Measurements from ENCODE around the gene ICOS. TPM values are rescaled to one million over a fixed set of nuclear protein-coding genes. Genes with fewer than 3 reads are reported as not detected.
"Not testable (repeated sequence)": the region's sequence is repeated elsewhere in the genome, so short reads cannot be mapped to it uniquely, and the experiment has no call there.

Gene ICOS
- polyA plus RNA-seq, 4 donors, result 0.04 TPM; not detected in 3

GRCh38 chr2:203915256-203915655 is 21.3 kb upstream of the ICOS start:
- no peak for DNase-seq (ENCODE audit: low read depth in 4 of 4, low spot score in 3 of 4)

GRCh38 chr2:203916756-203917155 is 19.8 kb upstream of the ICOS start:
- DNase-seq (ENCODE audit: low read depth in 4 of 4, low spot score in 3 of 4), result no peak

DNA sequence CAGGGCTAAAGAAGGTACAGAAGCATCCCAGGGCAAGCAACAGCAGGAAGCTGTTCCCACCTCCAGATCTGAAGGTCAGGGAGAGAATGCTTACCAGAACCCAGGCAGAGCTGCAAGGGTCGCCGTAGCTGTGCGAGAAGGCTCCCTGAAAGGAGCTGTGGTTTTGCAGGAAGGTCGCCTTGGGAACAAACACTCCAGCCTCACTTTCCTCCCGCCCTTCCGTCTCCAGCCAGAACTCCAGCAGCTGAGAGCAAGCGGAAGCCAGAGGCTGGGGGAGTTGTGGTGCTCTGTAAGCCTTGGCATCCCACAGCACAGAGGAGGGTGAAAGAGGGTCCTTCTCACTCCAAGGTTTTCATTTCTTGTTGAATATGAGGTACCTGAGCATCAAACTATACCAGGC is 18.3 kb upstream of the ICOS start:
- peak in 2 of 4 donors; percentile 22 for DNase-seq (ENCODE audit: low read depth in 4 of 4, low spot score in 3 of 4)

- no peak for DNase-seq (ENCODE audit: low read depth in 4 of 4, low spot score in 3 of 4)
Observed at GRCh38 chr2:203918839-203919238, 17.7 kb upstream of the ICOS start.

DNA sequence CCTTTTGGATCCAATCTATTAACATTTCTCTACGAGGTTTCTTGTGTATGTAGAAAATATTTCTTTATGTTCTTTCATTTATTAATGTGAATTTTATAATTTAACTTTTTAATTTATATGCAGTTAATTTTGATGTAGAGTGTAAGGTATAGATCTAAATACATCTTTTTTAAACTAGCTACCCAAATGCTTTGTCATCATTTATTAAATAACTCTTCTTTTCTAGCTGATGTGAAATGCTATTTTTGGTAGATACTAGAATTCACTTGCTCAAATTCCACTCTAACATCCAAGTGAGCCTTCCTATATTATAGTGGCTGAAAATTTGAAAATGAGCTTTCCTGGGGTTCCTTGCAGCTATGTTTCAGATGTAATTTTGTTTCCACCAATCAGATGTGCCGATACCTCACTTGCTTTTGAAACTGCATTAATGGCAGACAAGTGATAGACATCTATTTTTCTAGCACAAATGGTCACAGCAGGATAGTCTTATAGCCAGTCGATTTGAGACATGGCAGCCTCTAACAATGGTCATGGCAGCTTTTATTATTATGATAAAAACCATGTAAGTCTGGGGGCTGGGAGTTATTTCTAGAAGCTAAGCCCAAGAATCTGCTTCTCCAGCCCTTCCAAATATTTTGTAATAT is 10.9 kb upstream of the ICOS start:
- DNase-seq (ENCODE audit: low read depth in 4 of 4, low spot score in 3 of 4), result no peak

DNA sequence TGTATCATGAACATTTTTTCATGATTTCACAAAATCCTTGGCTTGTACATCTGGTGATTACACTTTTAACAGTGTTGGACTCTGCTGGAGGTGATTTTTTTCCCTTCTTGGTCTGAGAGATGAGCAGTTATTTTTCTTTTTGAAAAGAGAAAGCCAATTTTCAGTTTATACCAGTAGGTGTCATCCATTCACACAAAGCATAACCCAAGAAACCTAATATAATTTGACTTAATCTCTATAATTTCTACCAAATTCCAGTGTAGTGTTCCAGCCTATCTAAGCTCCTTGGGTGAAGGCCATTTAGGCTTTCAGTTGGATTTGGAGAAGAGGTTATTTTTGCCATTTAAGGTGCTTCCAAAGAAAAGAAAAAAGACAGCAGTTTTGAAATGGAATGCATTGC is 7.7 kb upstream of the ICOS start:
- no peak for DNase-seq (ENCODE audit: low read depth in 4 of 4, low spot score in 3 of 4)

DNA sequence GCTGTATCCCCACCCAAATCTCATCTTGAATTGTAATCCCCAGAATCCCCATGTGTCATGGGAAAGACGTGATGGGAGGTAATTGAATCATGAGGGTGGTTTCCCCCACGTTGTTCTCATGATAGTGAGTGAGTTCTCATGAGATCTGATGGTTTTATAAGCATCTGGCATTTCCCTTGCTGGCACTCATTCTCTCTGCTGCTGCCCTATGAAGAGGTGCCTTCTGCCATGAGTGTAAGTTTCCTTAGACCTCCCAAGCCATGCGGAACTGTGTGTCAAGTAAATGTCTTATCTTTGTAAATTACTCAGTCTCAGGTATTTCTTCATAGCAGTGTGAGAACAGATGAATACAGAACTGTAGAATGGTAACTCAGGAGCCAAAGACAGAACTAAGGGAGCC is 5.3 kb upstream of the ICOS start:
- not testable (repeated sequence) for DNase-seq (ENCODE audit: low read depth in 4 of 4, low spot score in 3 of 4)

DNA sequence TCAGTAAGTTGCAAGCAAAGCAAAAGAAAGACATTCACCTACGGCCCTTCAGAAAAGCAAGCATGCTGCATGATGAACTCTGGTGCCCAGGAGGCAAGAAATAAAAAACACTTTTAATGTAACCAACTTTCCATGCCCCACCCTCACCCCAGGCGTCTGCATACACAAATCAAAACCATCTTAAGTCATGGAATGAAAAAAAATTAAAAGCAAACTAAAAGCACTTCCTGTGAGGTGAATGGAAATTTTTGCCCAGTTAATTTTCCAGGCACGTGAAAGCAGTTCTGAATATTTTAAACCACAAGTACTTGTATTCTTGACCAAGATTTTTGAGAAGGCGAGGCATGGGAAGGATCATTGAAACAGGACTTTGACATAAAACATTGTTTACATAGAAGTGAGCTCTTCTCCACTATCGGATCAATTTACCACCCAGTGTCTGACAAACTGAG is 2.5 kb upstream of the ICOS start:
- DNase-seq (ENCODE audit: low read depth in 4 of 4, low spot score in 3 of 4), result no peak

DNA sequence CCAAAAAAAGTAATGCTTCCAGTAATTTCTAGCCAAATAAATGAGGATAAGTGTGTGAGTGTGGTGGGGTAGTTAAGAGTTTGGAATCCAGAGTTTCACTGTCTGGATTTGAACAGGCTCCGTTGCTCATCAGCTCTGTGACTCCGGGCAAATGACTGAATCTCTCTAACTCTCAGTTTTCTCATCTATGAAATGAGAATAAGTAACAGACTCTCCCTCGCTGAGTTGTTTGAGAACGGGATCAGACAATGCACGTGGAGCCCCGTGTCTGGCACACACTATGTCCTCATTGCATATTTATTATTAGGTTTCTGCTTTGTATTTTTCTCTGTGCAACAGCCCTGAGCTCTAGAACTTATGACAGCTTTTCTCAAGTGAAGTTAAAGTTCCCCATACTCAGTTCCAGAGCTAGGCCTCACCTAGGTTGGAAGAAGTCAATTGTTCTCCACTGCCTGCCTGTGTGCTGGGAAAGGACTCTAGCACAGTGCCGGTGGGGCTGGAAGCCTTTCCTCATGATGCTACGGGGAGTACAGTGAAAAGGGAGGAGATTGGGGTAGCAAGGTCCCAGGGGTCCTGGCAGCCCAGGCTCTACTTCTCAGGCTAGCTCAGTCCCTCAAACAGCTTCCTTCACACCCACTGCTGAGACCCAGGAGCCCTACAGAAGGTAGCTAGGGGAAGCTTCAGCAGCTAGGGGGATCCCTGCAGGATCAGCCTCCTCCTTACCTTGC is 1.7 kb upstream of the ICOS start:
- no peak for DNase-seq (ENCODE audit: low read depth in 4 of 4, low spot score in 3 of 4)

- DNase-seq (ENCODE audit: low read depth in 4 of 4, low spot score in 3 of 4), result no peak
Observed at GRCh38 chr2:203935568-203935967, 995 bp upstream of the ICOS start.

GRCh38 chr2:203936949-203937348 is 386 bp downstream of the ICOS start:
- no peak for DNase-seq (ENCODE audit: low read depth in 4 of 4, low spot score in 3 of 4)

DNA sequence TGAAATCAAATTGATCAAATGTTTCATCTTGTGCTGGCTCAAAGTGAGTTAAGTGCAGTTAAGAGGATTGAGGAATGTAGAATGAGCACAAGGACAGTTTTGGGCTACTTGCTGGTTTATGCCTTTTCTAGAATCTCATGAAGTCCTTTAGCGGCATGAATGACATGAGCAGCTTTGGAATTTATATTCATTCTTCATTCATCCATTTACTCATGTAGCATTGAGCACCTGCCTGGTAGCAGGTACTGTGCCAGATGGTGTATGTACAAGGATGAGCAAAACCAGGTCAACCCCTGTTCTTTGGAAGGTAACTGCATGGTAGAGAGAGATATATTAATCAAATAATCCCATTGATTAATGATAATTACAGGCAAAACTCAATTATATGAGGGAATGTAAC is 1.2 kb downstream of the ICOS start:
- DNase-seq (ENCODE audit: low read depth in 4 of 4, low spot score in 3 of 4), result no peak

DNA sequence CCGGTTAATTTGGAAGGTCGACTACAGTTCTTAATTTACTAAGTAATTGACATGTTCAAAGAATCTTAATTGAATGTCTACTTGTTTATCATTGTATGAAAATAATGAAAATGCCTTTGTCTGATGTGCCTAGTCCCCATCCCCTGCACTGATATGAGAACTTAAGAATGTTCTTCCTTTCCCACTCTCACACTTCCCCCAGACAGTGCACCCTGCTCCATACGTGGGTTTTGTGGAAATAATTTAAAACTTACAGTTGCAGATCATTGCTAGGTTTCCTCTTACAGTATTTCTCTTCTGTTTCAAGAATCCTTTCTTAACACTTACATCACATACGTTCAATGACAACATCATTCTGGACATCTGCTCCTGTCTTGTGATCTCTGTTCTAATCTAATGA is 3.5 kb downstream of the ICOS start:
- no peak for DNase-seq (ENCODE audit: low read depth in 4 of 4, low spot score in 3 of 4)

DNA sequence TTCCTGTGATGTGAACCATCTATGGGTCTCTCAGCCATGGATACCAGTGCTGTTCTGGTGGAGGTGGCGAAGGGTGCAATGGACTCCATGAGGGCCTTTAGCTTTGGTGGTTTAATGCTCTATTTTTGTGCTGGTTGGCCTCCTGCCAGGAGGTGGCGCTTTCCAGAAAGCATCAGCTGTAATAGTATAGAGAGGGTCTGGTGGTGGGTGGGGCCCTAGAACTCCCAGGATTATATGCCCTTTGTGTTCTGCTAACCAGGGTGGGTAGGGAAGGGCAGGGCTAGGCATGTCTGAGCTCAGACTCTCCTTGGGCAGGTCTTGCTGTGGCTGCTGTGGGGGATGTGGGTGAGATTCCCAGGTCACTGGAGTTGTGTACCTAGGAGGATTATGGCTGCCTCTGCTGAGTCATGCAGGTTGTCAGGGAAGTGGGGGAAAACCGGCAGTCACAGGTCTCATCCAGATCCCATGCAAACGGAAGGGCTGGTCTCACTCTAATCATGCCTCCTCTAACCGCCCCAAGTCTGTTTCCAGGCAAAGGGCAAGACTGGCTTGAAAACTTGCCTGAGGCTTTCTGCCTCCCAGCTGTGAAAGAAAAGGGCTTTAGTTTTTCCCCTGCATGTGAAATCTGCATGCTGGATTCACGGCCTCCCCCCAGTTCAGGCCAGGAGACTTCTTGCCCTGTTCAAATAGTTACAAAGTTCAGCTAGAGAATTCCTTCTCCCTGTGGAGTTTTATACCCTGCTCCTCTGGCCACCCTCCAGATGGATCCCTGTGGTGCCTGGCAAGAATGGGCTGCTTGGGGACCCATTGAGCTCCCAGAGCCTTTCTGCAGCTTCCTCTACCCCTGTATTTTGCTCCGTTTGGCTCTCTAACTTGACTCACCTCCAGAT is 7.2 kb downstream of the ICOS start:
- DNase-seq (ENCODE audit: low read depth in 4 of 4, low spot score in 3 of 4), result not testable (repeated sequence)

GRCh38 chr2:203948733-203949132 is 12.2 kb downstream of the ICOS start:
- no peak for DNase-seq (ENCODE audit: low read depth in 4 of 4, low spot score in 3 of 4)

GRCh38 chr2:203949228-203949627 is 12.7 kb downstream of the ICOS start:
- no peak for DNase-seq (ENCODE audit: low read depth in 4 of 4, low spot score in 3 of 4)

- DNase-seq (ENCODE audit: low read depth in 4 of 4, low spot score in 3 of 4), result no peak
Observed at GRCh38 chr2:203951366-203951902, 14.9 kb downstream of the ICOS start.

DNA sequence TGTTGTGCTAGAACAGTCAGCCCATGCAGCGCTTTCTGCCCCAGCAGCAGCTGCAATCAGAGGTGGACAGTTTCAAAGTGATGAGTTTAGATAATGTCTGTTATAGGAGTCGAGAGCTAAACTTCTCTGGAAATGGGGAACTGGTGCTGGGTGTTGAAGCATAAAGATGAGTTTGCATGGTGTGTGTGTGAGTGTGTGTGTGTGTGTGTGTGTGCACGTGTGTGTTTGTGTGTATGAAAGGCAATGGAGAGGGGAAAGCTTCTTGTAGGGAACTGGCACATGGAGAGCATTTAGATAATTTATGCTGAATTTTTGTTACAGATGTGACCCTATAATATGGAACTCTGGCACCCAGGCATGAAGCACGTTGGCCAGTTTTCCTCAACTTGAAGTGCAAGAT is 22.7 kb downstream of the ICOS start:
- DNase-seq (ENCODE audit: low read depth in 4 of 4, low spot score in 3 of 4), result no peak

- no peak for DNase-seq (ENCODE audit: low read depth in 4 of 4, low spot score in 3 of 4)
Observed at GRCh38 chr2:203959672-203960071, 23.1 kb downstream of the ICOS start.

- DNase-seq (ENCODE audit: low read depth in 4 of 4, low spot score in 3 of 4), result no peak
Observed at GRCh38 chr2:203960811-203961210, 24.2 kb downstream of the ICOS start.

- DNase-seq (ENCODE audit: low read depth in 4 of 4, low spot score in 3 of 4), result not testable (repeated sequence)
Observed at GRCh38 chr2:203965190-203965589, 28.6 kb downstream of the ICOS start.

All from right renal pelvis (tissue), 4 donors.